Chondrocyte (in vitro differentiated cells): Measurements from ENCODE around the gene ACTA1. TPM values are rescaled to one million over a fixed set of nuclear protein-coding genes. Genes with fewer than 3 reads are reported as not detected.

Experiments used
- DNase-seq: peaks from one replicate; pipeline ENCODE4 v3.0.0; 2021; ENCODE audit warnings: mixed read lengths, low spot score
- H3K27ac Mint-ChIP-seq: one replicate; pipeline ENCODE4 v1.8.0; 2021; ENCODE audit warnings: mild to moderate bottlenecking, moderate library complexity, mixed read lengths; ENCODE audit not compliant: unreplicated experiment
- H3K27me3 Mint-ChIP-seq: 2 replicates; pipeline ENCODE4 v1.8.0; 2021; ENCODE audit warnings: low read depth, mixed read lengths
- H3K36me3 Mint-ChIP-seq: 2 replicates; pipeline ENCODE4 v1.8.0; 2021; ENCODE audit warnings: low read depth, mixed read lengths
- H3K4me1 Mint-ChIP-seq: 2 replicates; pipeline ENCODE4 v1.8.0; 2021; ENCODE audit warnings: low read depth, mild to moderate bottlenecking, mixed read lengths
- H3K4me3 Mint-ChIP-seq: one replicate; pipeline ENCODE4 v1.8.0; 2021; ENCODE audit warnings: mild to moderate bottlenecking, moderate library complexity, mixed read lengths; ENCODE audit not compliant: unreplicated experiment
- H3K9me3 Mint-ChIP-seq: 2 replicates; pipeline ENCODE4 v1.8.0; 2021; ENCODE audit warnings: low read depth, mixed read lengths
- CTCF ChIP-seq: fragments of 200-600 bp; sonication (generic); IDR thresholded peaks from 2 replicates; pipeline ENCODE4 v1.5.0; 2021; ENCODE audit warnings: antibody characterized with exemption, mild to moderate bottlenecking, moderate library complexity
- total RNA-seq: library from RNA; stranded (reverse); gene quantifications from 3 replicates; pipeline ENCODE4 v1.2.1, GENCODE V29; 2021

ACTA1 gene
- total RNA-seq, 1 donor from 2014 or later = 3.5 TPM

DNA sequence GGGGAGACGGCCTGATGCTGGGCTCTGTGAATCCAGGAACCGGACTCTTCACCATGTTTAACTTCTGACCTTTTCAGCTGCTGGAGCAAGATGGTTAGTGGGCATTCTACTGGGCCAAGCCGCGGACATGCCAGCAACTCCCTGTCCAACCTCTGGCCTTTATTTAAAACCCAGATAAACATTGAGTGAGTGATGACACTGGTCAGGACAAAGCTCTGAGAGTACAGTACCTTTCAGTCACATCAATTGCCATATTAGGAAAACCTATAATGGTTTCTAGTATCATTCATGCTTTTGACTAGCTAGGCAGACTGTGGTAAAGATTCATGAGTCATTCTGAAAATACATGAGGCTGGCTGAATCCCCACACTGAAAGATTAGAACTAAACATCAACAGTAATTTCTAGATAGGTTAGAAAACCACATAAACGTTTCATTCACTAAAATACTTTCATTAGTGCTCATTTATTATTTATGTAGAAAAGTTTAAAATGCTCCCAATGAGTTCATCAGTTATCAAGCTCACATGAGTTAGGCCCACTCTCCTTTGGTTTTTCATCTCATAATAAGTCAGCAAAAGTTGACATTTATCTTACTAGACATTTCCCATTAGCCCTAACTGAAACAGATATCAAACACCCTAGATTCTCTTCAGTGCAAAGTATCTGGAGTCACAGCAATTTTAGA lies 7.1 kb upstream of the ACTA1 start:
- no peak for DNase-seq
- H3K9me3 Mint-ChIP-seq = no peaks in the 10 kb centered on the region
- H3K27me3 Mint-ChIP-seq = no peaks in the 10 kb centered on the region
- no peak for TF ChIP-seq CTCF
- no peak overlapping the region for H3K4me3 Mint-ChIP-seq
- peaks cover 23% of the 10 kb centered on the region for H3K4me1 Mint-ChIP-seq
- peak overlapping the region; percentile 65 for H3K27ac Mint-ChIP-seq
- peaks cover 17% of the 10 kb centered on the region for H3K36me3 Mint-ChIP-seq

DNA sequence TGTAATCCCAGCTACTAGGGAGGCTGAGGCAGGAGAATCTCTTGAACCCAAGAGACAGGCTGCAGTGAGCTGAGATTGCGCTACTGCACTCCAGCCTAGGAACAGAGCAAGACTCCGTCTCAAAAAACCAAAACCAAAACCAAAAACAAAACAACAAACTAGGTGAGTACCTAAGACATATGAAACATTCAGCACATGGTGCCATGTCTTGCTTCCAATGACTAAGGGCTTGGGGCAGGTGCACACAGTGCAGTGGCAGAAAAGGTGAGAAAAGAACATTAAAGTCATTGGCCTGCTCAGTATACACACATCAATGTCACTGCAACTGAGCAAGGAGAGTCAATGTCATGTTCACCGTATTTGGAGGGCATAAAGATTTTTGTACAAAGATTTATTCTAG lies 4.1 kb upstream of the ACTA1 start:
- peaks cover 10% of the 10 kb centered on the region for H3K27me3 Mint-ChIP-seq
- H3K27ac Mint-ChIP-seq = no peak overlapping the region
- no peaks in the 10 kb centered on the region for H3K9me3 Mint-ChIP-seq
- no peak for DNase-seq
- TF ChIP-seq CTCF = no peak
- no peak overlapping the region for H3K4me3 Mint-ChIP-seq
- peaks cover 13% of the 10 kb centered on the region for H3K36me3 Mint-ChIP-seq
- H3K4me1 Mint-ChIP-seq = peaks cover 32% of the 10 kb centered on the region

DNA sequence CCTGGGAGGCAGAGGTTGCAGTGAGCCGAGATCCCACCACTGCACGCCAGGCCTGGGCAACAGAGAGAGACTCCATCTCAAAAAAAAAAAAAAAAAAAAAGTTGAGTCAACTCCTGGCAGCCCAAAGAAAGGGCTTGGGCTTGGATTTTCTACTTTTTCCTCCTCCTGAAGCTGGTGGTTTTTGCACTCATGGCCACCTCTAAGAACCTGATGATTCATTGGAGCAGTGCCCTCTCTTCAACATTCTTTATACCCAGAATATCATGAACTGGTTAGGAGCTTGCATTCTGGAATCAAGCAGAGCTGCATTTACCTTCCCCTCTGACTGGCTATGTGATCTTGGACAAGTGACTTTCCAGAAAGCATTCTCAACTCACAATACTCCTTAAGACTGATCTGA lies 3.5 kb upstream of the ACTA1 start:
- no peak for TF ChIP-seq CTCF
- DNase-seq = no peak
- Mint-ChIP-seq H3K36me3 (peaks cover 13% of the 10 kb centered on the region), H3K4me1 (peaks cover 32% of the 10 kb centered on the region), H3K27me3 (peaks cover 12% of the 10 kb centered on the region), H3K4me3 (no peak overlapping the region), H3K27ac (no peak overlapping the region), H3K9me3 (no peaks in the 10 kb centered on the region)

DNA sequence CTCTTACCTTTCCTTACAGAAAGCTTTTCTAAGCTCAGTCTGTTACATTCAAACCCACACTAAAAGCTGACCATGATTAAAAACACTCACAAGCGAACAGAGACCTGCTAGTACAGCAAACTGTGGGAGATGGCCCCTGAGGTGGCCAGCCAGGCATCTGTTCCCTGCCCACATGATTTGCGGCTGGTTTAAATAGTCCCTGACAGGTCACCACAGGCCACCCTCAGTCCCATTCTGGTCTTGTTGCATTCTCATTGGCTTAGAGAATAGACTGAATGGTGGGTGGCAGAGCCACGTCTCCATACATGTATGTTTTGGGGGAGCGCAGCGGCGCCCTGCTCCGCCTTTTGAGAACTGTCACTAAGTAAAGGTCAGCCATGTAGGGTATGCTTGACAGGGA lies 2.3 kb upstream of the ACTA1 start:
- Mint-ChIP-seq H3K4me3 (no peak overlapping the region), H3K4me1 (peaks cover 26% of the 10 kb centered on the region), H3K9me3 (peaks cover under 1% of the 10 kb centered on the region), H3K36me3 (peaks cover 13% of the 10 kb centered on the region), H3K27me3 (peaks cover 17% of the 10 kb centered on the region), H3K27ac (no peak overlapping the region)
- no peak for TF ChIP-seq CTCF
- no peak for DNase-seq

GRCh38 chr1:229434641-229435051 lies 752 bp upstream of the ACTA1 start:
- peaks cover 24% of the 10 kb centered on the region for H3K4me1 Mint-ChIP-seq
- no peak for TF ChIP-seq CTCF
- no peak overlapping the region for H3K27ac Mint-ChIP-seq

More at GRCh38 chr1:229434641-229435051, 752 bp upstream of the ACTA1 start:
- peak overlapping the region; percentile 44 for H3K4me3 Mint-ChIP-seq
- H3K9me3 Mint-ChIP-seq = peaks cover 2% of the 10 kb centered on the region
- peaks cover 29% of the 10 kb centered on the region for H3K27me3 Mint-ChIP-seq
- peaks cover 5% of the 10 kb centered on the region for H3K36me3 Mint-ChIP-seq
- DNase-seq = no peak
